NCI-H2227 (cell line): ENCODE measurements around the gene NFASC.

Experiments
- DNase-seq: peaks from one replicate; lab custom pipeline; 2025; ENCODE audit not compliant: unreplicated experiment; lab: John Stamatoyannopoulos, UW

Gene NFASC

DNA sequence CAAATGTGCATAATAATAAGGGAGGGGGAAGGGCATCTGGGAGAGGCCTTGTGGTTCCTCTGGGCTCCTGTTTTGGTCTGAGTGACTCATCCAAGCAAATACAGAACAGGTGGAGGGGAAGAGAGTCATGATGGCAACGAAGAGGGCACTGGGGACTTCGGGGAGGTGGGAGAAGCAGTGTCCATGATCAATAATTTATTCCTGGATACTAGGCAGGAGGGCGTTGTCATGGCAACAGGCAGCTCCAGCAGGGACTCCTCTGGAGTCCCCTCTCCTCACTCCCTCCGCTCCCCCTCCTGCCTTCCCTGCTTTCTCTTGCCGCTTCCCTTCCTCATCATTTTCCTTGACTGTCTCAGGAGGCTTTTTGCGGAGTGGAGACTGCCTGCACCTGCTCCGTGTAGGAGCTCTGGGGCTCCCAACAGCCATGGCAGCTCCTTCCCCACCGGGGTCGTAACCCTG, 12.3 kb upstream of the NFASC start:
- DNase-seq: peak; percentile 64

DNA sequence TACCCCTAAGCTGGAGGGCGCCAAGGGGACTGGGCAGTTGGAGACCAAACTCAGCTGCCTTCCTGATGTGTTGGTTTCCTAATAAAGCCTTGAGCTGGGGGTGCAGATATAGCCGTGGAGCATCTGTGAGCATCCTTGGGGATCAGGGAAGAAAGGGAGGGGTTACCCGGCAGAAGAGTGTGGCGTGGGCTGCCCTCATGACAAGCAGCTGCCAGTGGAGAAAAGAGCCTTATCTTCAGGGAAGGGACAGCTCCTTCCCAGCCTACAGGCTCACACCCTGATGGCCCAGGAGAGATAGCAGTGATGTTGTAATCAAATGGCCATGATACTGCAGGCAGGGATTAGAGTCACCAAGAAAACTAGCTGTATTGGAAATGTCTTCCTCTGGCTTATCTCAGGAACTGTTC, 10.8 kb upstream of the NFASC start:
- DNase-seq: no peak

DNA sequence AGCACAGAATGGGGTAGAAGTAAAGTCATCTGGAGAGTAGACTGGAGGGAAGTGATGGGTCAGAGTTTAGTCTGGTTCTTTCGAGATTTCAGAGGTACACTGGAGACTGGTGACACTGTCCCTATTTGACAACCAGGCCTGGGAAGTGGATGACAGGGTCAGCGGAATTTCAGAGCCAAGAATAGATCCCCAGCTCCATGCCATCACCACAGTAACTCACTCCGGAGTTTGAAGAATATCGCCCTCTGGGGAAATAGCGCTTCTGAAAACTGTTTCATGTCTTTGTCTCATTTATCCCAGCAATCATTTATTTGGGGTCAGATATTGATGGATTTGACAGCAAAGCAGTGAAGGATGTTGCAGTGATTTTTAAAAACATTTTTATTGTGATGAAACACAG, 7.6 kb upstream of the NFASC start:
- DNase-seq: no peak

DNA sequence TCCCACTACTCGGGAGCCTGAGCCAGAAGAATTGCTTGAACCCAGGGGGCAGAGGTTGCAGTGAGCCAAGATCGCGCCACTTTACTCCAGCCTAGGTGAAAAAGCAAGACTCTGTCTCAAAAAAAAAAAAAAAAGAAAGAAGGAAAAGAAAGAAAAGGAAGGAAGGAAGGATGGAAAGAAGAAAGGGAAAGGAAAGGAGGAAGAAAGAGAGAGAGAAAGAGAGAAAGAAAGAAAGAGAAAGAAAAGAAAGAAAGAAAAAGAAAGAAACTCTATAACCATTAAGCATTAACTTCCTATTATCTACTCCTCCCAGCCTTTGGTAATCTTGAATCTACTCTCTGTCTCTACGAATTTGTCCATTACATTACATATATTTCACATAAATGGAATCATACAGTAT, 6.9 kb upstream of the NFASC start:
- DNase-seq: no peak

DNA sequence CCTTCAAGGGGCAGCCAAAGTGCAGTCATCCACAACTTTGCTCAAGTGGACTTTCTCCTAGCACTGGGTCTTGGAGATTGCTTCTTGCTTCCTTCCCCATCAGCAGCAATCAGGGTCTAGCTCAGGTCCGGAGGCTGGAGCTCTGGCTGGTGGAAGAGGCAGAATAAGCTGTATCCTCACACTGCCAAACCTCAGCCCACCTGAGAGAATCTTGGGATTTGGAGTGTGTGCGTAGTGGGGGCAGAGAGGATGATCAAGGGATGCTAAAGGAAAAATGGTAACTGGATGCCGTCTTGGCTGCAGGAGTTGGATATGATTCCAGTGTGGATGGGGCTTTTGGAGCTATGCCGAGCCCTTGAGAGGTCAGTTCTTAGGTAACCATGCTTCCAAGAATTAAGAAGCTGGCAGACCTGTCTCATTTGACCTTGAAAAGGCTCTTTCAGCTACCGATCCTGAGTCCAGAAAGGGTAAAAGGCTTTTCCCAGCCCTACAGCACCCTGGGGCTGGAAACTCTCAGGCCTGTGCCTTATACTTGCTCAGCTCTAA, 4.5 kb upstream of the NFASC start:
- no peak for DNase-seq

DNA sequence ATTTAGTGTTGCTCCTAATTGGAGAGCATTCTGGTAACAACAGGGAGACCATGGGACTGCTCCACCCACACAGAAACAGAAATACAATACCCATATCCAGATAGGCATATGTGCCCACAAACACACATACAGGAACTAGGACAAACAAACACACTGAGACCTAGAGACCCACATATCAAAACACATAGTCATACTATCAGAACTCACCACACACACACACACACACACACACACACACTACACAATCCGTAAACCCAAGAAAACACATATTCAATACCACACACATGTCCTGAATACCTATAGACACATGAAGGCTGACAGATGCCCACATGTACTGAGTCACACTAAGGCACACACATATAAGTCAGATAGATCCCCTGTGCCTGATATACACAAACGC, 3.5 kb upstream of the NFASC start:
- DNase-seq: no peak

DNA sequence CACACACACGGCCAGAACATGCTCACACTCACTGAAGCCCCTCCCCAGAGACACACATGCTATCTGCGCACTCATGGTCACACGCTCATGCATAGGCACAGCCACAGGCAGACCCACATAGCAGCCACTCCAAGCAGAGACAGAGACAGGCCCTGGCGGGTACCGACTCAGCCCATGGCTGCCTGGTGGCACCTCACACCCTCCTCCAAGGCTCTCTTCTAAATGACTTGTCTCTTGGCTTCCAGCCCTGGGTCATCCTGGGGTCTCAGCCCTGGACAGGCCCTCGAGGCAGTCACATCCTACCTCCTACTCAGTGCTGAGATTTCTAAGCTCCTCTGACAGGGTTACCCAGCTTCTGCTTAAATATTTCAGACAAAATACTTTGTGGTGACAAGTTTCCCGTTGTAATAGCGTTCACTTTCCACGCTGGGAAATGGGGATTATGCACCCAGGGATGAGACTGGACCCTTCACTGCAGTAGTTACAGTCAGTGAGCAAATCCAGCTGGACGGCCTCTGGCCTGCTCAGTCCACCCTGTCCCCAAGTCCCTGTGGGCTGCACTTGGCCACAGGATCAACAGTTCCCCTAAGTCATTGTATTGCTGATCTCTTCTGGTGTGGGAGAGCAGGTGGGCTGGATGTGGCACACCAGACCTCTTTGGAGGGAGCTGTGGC, 2.9 kb upstream of the NFASC start:
- DNase-seq: no peak

DNA sequence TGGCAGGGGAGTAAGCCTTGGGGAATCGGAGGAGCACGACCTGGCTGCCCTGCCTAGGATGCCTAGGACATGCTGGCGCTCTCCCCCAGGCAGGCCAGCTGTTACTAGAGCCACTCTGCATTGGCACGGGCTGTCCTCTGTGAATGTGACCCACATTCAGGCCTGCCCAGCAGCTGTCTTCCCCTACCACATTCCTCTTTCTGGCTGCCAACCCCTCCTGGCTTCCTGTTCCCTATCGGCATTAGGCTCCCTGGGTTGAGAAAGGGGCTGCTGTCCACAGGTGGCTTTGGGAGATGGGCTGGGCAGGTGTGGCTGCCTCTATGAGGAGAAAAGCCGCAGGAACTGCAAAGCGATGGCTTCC, 2.3 kb upstream of the NFASC start:
- DNase-seq: no peak

DNA sequence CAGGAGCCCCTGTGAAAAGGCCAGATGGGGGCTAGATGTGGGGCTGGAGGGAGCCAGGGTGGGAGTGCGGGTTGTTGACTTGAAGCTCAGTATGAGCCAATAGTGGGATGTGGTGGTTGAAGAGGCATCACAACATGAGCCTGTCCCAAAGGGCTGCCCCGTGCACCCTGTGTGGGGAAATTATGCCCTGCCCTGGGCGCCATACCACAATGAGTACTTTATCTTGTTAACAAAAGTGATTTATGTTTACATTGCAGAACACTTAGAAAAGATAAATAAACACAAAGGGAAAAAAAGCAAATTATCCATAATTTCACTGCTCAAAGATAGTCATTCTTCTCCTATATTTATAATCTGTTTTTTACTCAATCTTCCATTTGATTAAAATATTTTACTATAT, 1.6 kb upstream of the NFASC start:
- no peak for DNase-seq

DNA sequence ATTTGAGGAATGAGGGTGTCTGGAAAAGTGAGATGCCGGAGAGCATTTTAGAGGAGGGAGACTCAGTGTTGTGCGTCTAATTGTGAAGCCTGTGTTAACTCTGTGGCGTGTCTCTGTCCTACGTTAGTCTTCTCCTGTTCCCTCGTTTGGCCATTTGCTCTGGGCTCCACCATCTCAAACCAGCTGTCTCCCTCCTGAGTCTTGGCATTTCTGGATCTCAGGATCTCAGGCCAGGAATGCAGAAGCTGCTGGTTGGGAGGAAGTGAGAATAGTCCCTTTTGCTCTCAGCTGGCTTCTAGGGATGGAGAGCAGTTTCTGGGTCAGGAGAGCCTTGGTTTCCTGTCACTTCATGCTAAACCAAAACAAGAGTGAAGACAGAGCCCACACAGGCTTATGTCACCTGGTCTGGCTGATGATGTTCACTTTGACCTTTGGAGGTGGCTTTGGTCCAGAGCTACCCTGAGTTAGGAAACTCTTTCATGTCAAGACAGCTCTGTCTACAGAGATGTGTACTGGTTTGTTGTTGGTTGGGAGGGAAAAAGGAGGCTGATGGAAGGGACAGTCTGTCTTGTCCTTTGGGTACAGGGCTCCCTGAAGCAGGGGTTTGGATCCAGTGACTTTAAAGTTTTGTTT, 859 bp downstream of the NFASC start:
- DNase-seq: no peak

DNA sequence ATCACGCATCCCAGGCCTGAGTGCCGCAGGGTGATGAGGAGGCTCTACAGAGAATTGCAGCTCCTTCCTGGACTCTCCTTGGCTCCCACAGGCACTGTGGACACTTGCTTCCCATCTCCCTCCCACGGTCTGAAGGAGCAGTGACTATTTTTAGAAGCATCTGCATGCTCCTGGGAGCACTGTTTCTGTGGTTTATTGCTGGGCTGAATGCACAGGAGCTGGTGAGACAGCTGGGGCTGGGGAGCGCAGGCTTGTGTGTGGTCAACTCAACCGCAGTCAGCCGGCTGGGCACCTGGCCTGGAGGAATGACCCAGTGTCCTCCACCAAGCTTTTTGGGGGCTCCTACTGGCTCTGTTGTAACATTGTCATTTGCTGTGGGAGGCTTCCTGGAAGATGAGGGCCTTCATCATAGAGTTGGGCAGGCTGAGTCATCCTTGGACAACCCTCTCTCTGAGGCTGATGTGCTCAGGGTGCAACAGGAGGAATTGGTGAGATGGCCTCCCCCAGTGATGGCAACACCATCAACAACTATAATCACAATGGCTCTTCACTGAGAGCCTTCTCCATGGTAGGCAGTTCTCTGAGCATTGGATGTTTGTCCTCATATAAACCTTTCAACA, 1.7 kb downstream of the NFASC start:
- DNase-seq: no peak

DNA sequence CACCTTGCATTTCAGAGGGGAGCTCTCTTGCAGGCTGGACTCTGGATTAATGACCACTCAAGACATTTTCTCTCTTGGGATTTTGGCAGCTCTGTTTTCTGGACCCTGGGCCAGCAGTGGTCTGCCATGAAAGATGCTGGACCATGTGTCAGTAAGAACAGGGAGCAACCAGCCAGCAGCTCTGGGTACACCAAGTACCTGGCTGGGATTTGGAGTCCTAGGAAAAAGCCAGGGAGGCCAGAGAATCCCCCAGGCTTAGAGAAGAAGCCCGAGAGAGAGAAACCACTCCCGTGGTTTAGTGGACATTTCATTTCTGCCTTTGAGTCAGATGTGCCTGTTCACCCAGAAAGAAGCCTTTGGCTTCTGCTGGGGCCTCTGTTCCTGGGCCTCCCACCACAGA, 2.5 kb downstream of the NFASC start:
- no peak for DNase-seq

DNA sequence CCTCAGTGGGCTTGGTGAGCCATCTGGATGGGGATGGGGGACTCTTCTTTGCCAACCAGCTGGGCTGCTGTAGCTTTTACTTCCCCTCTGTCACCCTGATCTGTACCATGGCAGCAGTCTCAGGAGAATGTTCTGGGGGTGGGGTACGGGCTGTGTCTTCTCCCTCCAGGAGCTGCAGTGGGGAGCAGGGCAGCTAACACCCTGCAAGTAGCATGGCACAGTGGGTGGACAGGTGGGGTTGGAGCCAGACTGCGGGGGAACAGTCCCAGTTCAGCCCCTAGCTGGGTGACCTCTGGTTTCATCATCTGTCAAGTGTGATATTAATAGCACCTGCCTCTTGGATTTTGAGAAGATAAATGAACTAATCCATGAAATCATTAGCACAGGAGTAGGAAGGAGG, 3.1 kb downstream of the NFASC start:
- no peak for DNase-seq

DNA sequence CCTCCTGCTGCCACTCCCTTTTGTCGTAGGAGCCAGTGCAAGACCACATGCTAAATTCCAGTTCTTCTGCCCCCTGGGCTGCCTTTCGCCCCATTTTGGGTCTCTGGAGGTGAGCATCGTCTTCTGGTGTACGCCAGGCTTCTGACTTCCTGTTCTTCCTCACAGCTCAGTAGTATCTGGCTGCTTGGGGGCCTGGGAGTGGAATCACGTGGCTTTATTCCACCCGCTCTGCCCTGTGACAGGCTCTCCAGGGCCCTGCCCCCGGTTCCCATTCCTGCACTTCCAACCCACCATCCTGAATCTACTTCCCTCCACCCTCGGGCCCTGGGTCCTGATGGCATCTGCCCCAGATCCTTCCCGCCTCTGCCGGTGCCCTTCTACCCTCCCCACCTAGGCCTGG, 3.6 kb downstream of the NFASC start:
- DNase-seq: no peak

DNA sequence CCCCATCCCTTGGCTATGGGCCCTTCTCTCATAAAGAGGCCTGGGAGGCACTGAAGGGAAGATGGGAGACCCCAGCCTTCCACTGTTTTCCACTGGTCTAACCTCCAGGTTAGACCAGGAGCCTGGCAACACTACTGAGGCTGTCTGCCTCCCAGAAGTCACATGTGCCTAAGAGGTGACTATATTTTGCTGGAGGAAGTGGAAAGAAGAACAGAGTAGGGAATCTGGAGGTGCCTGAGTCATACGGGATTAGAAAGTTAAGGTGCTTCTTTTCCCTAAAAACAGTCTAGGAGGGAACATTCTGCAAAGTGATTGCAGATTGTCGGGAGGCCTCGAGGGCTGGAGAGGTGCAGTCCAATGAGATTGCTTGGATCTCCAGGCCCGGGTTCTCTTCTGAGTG, 4.6 kb downstream of the NFASC start:
- DNase-seq: no peak

DNA sequence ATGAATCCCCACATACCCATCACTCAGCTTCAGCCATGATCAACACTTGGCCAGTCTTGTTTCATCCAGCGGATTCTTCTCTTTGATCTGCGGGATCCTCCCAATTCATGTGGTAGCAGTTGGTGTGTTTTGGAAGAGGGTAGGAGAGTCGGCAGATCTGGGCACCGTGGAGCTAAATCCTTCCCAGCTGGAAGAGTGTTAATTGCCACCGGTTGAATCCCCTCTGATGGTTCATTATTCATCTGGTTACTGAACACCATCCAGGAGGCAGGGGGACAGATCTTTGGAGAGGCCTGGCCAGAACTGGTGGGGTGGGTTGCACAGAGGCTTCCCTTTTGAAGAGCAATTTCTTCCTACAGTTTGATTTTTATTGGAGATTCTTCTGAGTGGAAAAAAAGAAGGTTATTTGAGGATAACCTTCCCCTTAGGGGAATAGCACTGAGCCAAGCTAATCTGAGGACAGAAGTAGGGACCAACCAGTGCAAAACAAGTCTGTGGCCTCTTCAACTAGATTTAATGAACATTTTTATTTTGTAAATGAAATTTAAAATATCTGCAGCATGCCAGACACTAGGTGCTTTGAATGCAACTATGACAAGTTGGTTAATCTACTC, 8.1 kb downstream of the NFASC start:
- no peak for DNase-seq

DNA sequence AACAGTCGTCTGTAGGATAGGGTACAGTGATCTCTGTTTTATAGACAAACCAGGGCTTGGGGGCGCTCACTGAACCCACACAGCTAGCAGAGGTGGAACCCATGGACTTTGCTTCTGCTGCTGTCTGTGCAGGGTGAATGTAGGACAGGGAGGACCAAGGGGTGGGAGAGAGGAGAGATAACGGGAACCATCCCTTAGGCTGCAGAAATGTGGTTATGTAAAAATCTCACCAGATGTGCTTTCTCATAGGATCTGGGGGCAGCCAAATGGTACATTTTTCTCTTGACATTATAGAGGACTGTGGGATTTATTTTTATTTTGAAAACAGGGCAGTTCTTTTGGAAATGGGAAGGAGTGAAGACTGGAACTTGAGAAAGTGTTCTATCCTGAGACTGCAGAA, 8.7 kb downstream of the NFASC start:
- DNase-seq: no peak

DNA sequence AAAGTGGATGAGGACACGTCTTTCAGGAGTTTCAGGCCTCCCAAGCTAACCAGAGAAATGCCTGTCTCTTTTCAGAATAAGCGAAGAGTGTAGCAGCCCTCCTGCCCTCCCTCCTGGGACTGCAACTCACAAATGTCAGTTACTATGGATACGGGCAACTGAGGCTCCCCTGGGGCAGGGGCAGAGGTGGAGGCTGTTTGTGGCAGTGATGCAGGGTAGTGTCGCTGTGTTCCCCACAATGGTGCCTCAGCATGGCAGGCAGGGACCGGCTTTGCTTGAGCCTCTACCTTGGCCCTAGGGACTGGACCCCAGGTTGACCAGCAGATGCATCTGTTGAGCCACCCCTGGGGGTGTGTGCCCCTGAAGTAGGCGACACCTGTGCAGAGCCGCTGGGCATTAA, 10.2 kb downstream of the NFASC start:
- DNase-seq: no peak

DNA sequence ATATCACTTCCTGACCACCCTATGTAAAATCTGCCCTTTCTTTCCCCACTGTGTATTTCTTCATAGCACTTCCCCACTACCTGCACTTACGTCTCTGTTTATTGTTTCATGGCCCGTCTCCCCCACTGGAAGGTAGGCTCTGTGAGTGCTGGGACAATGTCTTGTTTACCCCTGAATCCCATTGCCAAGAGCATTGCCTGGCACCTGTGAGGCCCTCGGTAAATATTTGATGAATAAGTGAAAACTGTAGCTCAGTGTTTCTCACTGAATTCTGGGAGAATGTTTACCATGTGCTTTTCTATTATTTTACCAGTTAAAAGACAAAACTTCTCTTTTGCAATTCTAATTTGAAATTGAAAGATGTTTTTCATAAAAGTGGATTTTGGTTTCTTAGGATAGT, 11.8 kb downstream of the NFASC start:
- no peak for DNase-seq

DNA sequence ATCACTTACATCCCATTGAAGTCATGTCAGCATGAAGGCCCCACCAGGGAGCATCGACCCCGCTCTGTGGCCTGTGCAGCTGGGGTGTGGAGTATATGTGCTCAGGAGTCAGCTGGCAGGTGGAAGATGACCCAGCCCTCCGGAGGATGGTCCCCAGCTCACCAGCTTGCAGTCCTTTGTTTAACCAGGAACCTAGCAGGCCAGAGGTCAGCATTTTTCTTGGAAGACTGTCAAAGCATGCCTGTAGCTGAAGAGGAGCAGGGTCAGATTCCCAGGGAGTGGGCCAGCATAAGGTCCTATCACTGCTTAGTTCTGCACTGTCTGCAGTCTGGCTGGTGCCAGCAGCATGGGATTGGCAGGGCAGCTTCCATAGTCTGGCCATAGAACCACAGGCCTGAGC, 12.7 kb downstream of the NFASC start:
- DNase-seq: no peak

DNA sequence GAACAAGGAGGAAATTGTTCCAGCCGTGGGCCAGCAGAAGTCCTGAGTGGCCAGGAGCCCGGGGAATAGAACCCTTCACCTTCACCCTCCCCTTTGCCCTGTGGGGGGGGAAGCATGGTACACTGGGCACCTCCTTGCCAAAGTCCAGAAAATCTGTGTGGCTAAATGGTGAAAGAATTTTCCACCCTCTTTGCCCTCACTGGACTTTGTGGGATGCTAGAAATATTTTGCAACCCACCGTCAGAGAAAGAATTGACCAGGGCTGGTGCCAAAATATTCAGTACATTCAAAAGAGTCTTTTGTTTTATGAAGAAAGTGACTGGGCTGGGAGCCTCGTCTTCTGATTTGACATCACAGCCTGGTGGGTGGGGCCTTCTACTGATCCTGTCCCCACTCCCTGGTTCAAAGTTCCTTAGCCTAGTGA, 14.6 kb downstream of the NFASC start:
- no peak for DNase-seq

DNA sequence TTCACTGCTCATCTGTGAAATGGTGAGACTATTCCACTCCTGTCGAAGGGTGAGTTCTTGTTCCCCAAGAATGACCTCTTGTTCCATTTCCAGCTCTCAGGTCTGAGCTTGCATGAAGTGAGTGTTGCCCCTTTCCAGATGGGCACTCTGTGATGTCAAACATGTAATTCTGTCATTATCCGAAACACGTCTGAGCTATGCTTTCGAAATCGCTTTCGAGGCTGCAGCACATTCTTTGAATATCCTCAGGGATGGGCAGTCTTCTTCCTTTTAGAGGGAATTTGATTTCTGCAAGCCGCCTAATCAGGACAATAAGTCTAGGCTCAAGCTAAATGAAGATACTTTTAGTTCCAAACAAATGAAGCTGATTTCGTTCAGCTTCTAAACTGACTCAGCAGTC, 15.1 kb downstream of the NFASC start:
- DNase-seq: no peak
